A673 (cell line): Measurements from ENCODE around the gene KCNMA1.

Experiments
- CTCF ChIP-seq: fragments of 300-800, 200-600 bp; sonication (generic); conservative IDR thresholded peaks from 2 replicates; pipeline ENCODE4 v1.5.1; 2017; ENCODE audit warnings: low read depth, mild to moderate bottlenecking, antibody characterized with exemption, low read length, moderate library complexity, mixed read lengths
- EZH2 ChIP-seq: fragments of 200-600 bp; sonication (generic); IDR thresholded peaks from 2 replicates; pipeline ENCODE4 v1.6.1; 2017; ENCODE audit warnings: borderline replicate concordance, low read depth, mild to moderate bottlenecking, mixed read lengths, antibody characterized with exemption, low read length; ENCODE audit not compliant: poor library complexity, severe bottlenecking

- no peak for TF ChIP-seq EZH2
- no peak for TF ChIP-seq CTCF
These were observed 796.8 kb downstream of the KCNMA1 start for GRCh38 chr10:76840802-76841201.
